Measurements from ENCODE around the gene MEGF11. TPM values are rescaled to one million over a fixed set of nuclear protein-coding genes. Genes with fewer than 3 reads are reported as not detected.

MEGF11 gene
- total and polyA plus RNA-seq, 2 donors (not counting 1 experiment from before 2014, with no cell fraction given): under 0.01 TPM; not detected in 1

- Histone ChIP-seq H3K4me2 (ENCODE audit: extremely low read depth, insufficient read depth, low read length) (no peak overlapping the region), H3K27me3 (ENCODE audit: control insufficient read depth, insufficient read depth, low read length) (no peaks in the 10 kb centered on the region), H4K20me1 (ENCODE audit: control insufficient read depth, extremely low read depth, insufficient read depth, low read length) (no peaks in the 10 kb centered on the region)
Measured at GRCh38 chr15:65907661-65908060, 345.9 kb downstream of the MEGF11 start.

GRCh38 chr15:65906396-65906795 is 347.2 kb downstream of the MEGF11 start:
- no peaks in the 10 kb centered on the region for H3K27me3 ChIP-seq (ENCODE audit: control insufficient read depth, insufficient read depth, low read length)
- no peaks in the 10 kb centered on the region for H3K9me3 ChIP-seq (ENCODE audit: control insufficient read depth, insufficient read depth, low read depth, low read length)
- no peak overlapping the region for H2AFZ ChIP-seq (ENCODE audit: low read length)
- H4K20me1 ChIP-seq (ENCODE audit: control insufficient read depth, extremely low read depth, insufficient read depth, low read length): no peaks in the 10 kb centered on the region
- no peaks in the 10 kb centered on the region for H3K79me2 ChIP-seq (ENCODE audit: control insufficient read depth, insufficient read depth, low read length)
- no peaks in the 10 kb centered on the region for H3K36me3 ChIP-seq (ENCODE audit: control insufficient read depth, insufficient read depth, low read length)
- no peak overlapping the region for H3K4me2 ChIP-seq (ENCODE audit: extremely low read depth, insufficient read depth, low read length)
- H3K27ac ChIP-seq (ENCODE audit: insufficient read depth, low read length): no peak overlapping the region
- no peak overlapping the region for H3K9ac ChIP-seq (ENCODE audit: insufficient read depth, low read length)
- TF ChIP-seq CTCF (conservative IDR thresholded peaks at IDR 0.05 in 1 of 2, IDR thresholded peaks at IDR 0.05 in 1 of 2; ENCODE audit: low read depth in 1 of 2, low read length in 2 of 2) (no peak), EZH2 (IDR thresholded peaks at IDR 0.05; ENCODE audit: low read length, missing control alignments) (no peak)
- H3K4me3 ChIP-seq (replicated peaks in 1 of 4; ENCODE audit: control extremely low read depth in 1 of 4, insufficient read depth in 1 of 4, low read depth in 3 of 4, low read length in 4 of 4): no peak overlapping the region
- DNase-seq (ENCODE audit: low read depth in 2 of 2): no peak
- H3K4me1 ChIP-seq (ENCODE audit: control insufficient read depth, extremely low read depth, insufficient read depth, low read length): no peaks in the 10 kb centered on the region

More at GRCh38 chr15:65907661-65908060, 345.9 kb downstream of the MEGF11 start:
- Histone ChIP-seq H3K36me3 (ENCODE audit: control insufficient read depth, insufficient read depth, low read length) (no peaks in the 10 kb centered on the region), H3K4me3 (replicated peaks in 1 of 4; ENCODE audit: control extremely low read depth in 1 of 4, insufficient read depth in 1 of 4, low read depth in 3 of 4, low read length in 4 of 4) (no peak overlapping the region), H3K4me1 (ENCODE audit: control insufficient read depth, extremely low read depth, insufficient read depth, low read length) (no peaks in the 10 kb centered on the region), H2AFZ (ENCODE audit: low read length) (no peak overlapping the region), H3K9me3 (ENCODE audit: control insufficient read depth, insufficient read depth, low read depth, low read length) (no peaks in the 10 kb centered on the region), H3K79me2 (ENCODE audit: control insufficient read depth, insufficient read depth, low read length) (no peaks in the 10 kb centered on the region), H3K9ac (ENCODE audit: insufficient read depth, low read length) (no peak overlapping the region), H3K27ac (ENCODE audit: insufficient read depth, low read length) (no peak overlapping the region)
- TF ChIP-seq CTCF (conservative IDR thresholded peaks at IDR 0.05 in 1 of 2, IDR thresholded peaks at IDR 0.05 in 1 of 2; ENCODE audit: low read depth in 1 of 2, low read length in 2 of 2) (no peak), EZH2 (IDR thresholded peaks at IDR 0.05; ENCODE audit: low read length, missing control alignments) (no peak)
- no peak for DNase-seq (ENCODE audit: low read depth in 2 of 2)

GRCh38 chr15:65904301-65904700 is 349.2 kb downstream of the MEGF11 start:
- H3K27me3 ChIP-seq (ENCODE audit: control insufficient read depth, insufficient read depth, low read length): no peaks in the 10 kb centered on the region
- H3K79me2 ChIP-seq (ENCODE audit: control insufficient read depth, insufficient read depth, low read length): no peaks in the 10 kb centered on the region
- DNase-seq (ENCODE audit: low read depth in 2 of 2): peak in 1 of 2 donors; percentile 29
- TF ChIP-seq CTCF (conservative IDR thresholded peaks at IDR 0.05 in 1 of 2, IDR thresholded peaks at IDR 0.05 in 1 of 2; ENCODE audit: low read depth in 1 of 2, low read length in 2 of 2): no peak
- TF ChIP-seq EZH2 (IDR thresholded peaks at IDR 0.05; ENCODE audit: low read length, missing control alignments): no peak
- no peaks in the 10 kb centered on the region for H3K9me3 ChIP-seq (ENCODE audit: control insufficient read depth, insufficient read depth, low read depth, low read length)
- no peaks in the 10 kb centered on the region for H3K4me1 ChIP-seq (ENCODE audit: control insufficient read depth, extremely low read depth, insufficient read depth, low read length)
- no peak overlapping the region for H2AFZ ChIP-seq (ENCODE audit: low read length)
- H3K4me2 ChIP-seq (ENCODE audit: extremely low read depth, insufficient read depth, low read length): no peak overlapping the region
- no peaks in the 10 kb centered on the region for H4K20me1 ChIP-seq (ENCODE audit: control insufficient read depth, extremely low read depth, insufficient read depth, low read length)
- no peak overlapping the region for H3K9ac ChIP-seq (ENCODE audit: insufficient read depth, low read length)
- no peak overlapping the region for H3K4me3 ChIP-seq (replicated peaks in 1 of 4; ENCODE audit: control extremely low read depth in 1 of 4, insufficient read depth in 1 of 4, low read depth in 3 of 4, low read length in 4 of 4)
- H3K27ac ChIP-seq (ENCODE audit: insufficient read depth, low read length): no peak overlapping the region
- no peaks in the 10 kb centered on the region for H3K36me3 ChIP-seq (ENCODE audit: control insufficient read depth, insufficient read depth, low read length)
